SK-N-SH treated with all-trans-retinoic acid at 6 μM for 48 hours (cell line): ENCODE results near the gene RCOR2.

Experiments used
- ATAC-seq: fragments of 200-7000 bp; cut with Tn5 transposase; 3 replicates; pipeline ENCODE4 v1.9.1; 2020; ENCODE audit warnings: mild to moderate bottlenecking, moderate library complexity
- ARNTL ChIP-seq: fragments of 450-650 bp; formaldehyde crosslinking; IDR thresholded peaks from 2 replicates; pipeline ENCODE4 v1.5.0; 2020; ENCODE audit warnings: low read depth, mild to moderate bottlenecking, moderate library complexity, borderline replicate concordance
- BACH2 ChIP-seq: fragments of 250-450 bp; sonication (Bioruptor Pico); IDR thresholded peaks from 2 replicates; pipeline ENCODE4 v1.9.0; 2021; ENCODE audit warnings: mild to moderate bottlenecking, borderline replicate concordance
- CSDC2 ChIP-seq: fragments of 250-450 bp; sonication (Bioruptor Pico); IDR thresholded peaks from 2 replicates; pipeline ENCODE4 v1.5.0; 2020; ENCODE audit warnings: mild to moderate bottlenecking, moderate library complexity
- ESRRG ChIP-seq: fragments of 250-450 bp; sonication (Bioruptor Pico); IDR thresholded peaks from 2 replicates; pipeline ENCODE4 v1.6.1; 2021; ENCODE audit warnings: mild to moderate bottlenecking
- GLIS3 ChIP-seq: fragments of 250-450 bp; sonication (Bioruptor Pico); IDR thresholded peaks from 2 replicates; pipeline ENCODE4 v1.5.0; 2020; ENCODE audit warnings: mild to moderate bottlenecking, moderate library complexity
- ISL1 ChIP-seq: fragments of 250-450 bp; sonication (Bioruptor Pico); IDR thresholded peaks from 2 replicates; pipeline ENCODE4 v2.1.2; 2022; ENCODE audit warnings: mild to moderate bottlenecking, moderate library complexity
- OSR1 ChIP-seq: fragments of 250-450 bp; sonication (Bioruptor Pico); IDR thresholded peaks from 2 replicates; pipeline ENCODE4 v1.8.0; 2022; ENCODE audit warnings: moderate library complexity, mild to moderate bottlenecking, inconsistent platforms
- POU6F1 ChIP-seq: fragments of 250-450 bp; sonication (Bioruptor Pico); IDR thresholded peaks from 2 replicates; pipeline ENCODE4 v1.8.0; 2021; ENCODE audit warnings: low read depth, mild to moderate bottlenecking, moderate library complexity, borderline replicate concordance
- PPARA ChIP-seq: fragments of 250-450 bp; sonication (Bioruptor Pico); IDR thresholded peaks from 2 replicates; pipeline ENCODE4 v1.5.0; 2020; ENCODE audit warnings: mild to moderate bottlenecking, borderline replicate concordance
- RARB ChIP-seq: fragments of 250-450 bp; sonication (Bioruptor Pico); IDR thresholded peaks from 2 replicates; pipeline ENCODE4 v1.8.0; 2021; ENCODE audit warnings: mild to moderate bottlenecking, moderate library complexity
- SNAI2 ChIP-seq: fragments of 250-450 bp; sonication (Bioruptor Pico); IDR thresholded peaks from 2 replicates; pipeline ENCODE4 v1.5.0; 2020; ENCODE audit warnings: mild to moderate bottlenecking, moderate library complexity
- TCF4 ChIP-seq: fragments of 250-450 bp; sonication (Bioruptor Pico); IDR thresholded peaks from 2 replicates; pipeline ENCODE4 v1.8.0; 2021; ENCODE audit warnings: mild to moderate bottlenecking, moderate library complexity, borderline replicate concordance
- TOX ChIP-seq: fragments of 250-450 bp; sonication (Bioruptor Pico); IDR thresholded peaks from 2 replicates; pipeline ENCODE4 v1.8.0; 2021; ENCODE audit warnings: mild to moderate bottlenecking, moderate library complexity, borderline replicate concordance
- ZC3H10 ChIP-seq: fragments of 250-450 bp; sonication (Bioruptor Pico); IDR thresholded peaks from 2 replicates; pipeline ENCODE4 v1.5.1; 2021; ENCODE audit warnings: mild to moderate bottlenecking, moderate library complexity
- ZFP3 ChIP-seq: fragments of 250-450 bp; sonication (Bioruptor Pico); IDR thresholded peaks from 2 replicates; pipeline ENCODE4 v1.5.0; 2020; ENCODE audit warnings: mild to moderate bottlenecking, moderate library complexity
- ZFP30 ChIP-seq: fragments of 450-650 bp; formaldehyde crosslinking; IDR thresholded peaks from 2 replicates; pipeline ENCODE4 v1.5.0; 2022; ENCODE audit warnings: mild to moderate bottlenecking, moderate library complexity
- ZNF565 ChIP-seq: fragments of 450-650 bp; formaldehyde crosslinking; conservative IDR thresholded peaks from 2 replicates; pipeline ENCODE4 v1.5.0; 2020; ENCODE audit warnings: low read depth, mild to moderate bottlenecking, moderate library complexity
- ZNF70 ChIP-seq: fragments of 450-650 bp; formaldehyde crosslinking; IDR thresholded peaks from 2 replicates; pipeline ENCODE4 v1.5.0; 2020; ENCODE audit warnings: mild to moderate bottlenecking, moderate library complexity
- ZNF8 ChIP-seq: fragments of 450-650 bp; formaldehyde crosslinking; IDR thresholded peaks from 2 replicates; pipeline ENCODE4 v1.5.0; 2020; ENCODE audit warnings: mild to moderate bottlenecking, moderate library complexity
- TF ChIP-seq, protein P1 (sequence below): fragments of 250-450 bp; sonication (Bioruptor Pico); IDR thresholded peaks from 2 replicates; pipeline ENCODE4 v1.5.0; 2020; ENCODE audit warnings: mild to moderate bottlenecking, moderate library complexity
- TF ChIP-seq, protein P2 (sequence below): fragments of 250-450 bp; sonication (Bioruptor Pico); IDR thresholded peaks from 2 replicates; pipeline ENCODE4 v1.5.1; 2020; ENCODE audit warnings: low read depth, mild to moderate bottlenecking, moderate library complexity
- TF ChIP-seq, protein P3 (sequence below): fragments of 250-450 bp; sonication (Bioruptor Pico); IDR thresholded peaks from 2 replicates; pipeline ENCODE4 v1.8.0; 2020; ENCODE audit warnings: mild to moderate bottlenecking, moderate library complexity, borderline replicate concordance
- TF ChIP-seq, protein P4 (sequence below): fragments of 250-450 bp; sonication (Bioruptor Pico); IDR thresholded peaks from 2 replicates; pipeline ENCODE4 v1.5.1; 2021; ENCODE audit warnings: mild to moderate bottlenecking, moderate library complexity

RCOR2 gene

GRCh38 chr11:63901660-63902059 is 15.3 kb downstream of the RCOR2 start (continued):
- TF ChIP-seq TCF4 (CRISPR knock-in tag), result no peak
- TF ChIP-seq CSDC2 (CRISPR knock-in tag), result no peak
- TF ChIP-seq GLIS3 (CRISPR knock-in tag), result no peak
- TF ChIP-seq ZFP30 (CRISPR knock-in tag), result no peak
- no peak for TF ChIP-seq RARB (CRISPR knock-in tag)

DNA sequence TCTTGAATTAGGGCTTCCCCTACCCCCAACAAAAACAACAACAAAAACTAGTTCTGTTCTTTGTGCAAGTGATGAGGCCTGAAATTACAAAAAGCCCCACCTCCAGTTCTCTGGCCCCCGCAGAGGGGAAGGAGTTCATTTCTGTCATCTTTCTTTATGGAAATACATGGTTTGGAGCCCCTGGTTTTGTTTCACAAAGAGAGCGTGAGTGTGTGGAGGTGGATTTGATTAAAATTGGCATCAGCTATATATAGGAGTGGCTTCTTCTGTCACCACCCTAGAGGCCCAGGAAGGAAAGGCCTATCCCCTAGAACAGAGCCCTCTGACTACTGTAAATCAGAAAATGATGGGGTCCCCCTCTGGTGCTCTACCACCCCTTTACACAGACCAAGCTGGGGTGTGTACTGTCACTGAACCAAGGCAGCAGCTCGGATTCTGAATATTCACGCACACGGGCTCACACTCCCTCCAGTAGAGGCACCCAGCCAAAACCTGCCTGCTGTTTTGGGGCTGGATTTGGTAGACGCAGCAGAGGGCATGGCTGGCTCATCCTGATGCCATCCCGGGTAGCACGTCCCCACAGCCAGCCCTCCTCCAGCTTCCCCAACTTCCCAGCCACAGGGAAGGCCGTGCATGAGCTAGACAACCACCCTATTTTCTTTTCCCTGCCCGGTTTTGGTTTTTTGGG is 19.4 kb downstream of the RCOR2 start:
- no peak for TF ChIP-seq SNAI2 (CRISPR knock-in tag)
- TF ChIP-seq RARB (CRISPR knock-in tag), result no peak
- no peak for TF ChIP-seq OSR1 (CRISPR knock-in tag)
- TF ChIP-seq TOX (CRISPR knock-in tag), result no peak
- no peak for TF ChIP-seq ZNF8 (CRISPR knock-in tag)
- TF ChIP-seq POU6F1 (CRISPR knock-in tag), result no peak
- TF ChIP-seq, protein P1, sequence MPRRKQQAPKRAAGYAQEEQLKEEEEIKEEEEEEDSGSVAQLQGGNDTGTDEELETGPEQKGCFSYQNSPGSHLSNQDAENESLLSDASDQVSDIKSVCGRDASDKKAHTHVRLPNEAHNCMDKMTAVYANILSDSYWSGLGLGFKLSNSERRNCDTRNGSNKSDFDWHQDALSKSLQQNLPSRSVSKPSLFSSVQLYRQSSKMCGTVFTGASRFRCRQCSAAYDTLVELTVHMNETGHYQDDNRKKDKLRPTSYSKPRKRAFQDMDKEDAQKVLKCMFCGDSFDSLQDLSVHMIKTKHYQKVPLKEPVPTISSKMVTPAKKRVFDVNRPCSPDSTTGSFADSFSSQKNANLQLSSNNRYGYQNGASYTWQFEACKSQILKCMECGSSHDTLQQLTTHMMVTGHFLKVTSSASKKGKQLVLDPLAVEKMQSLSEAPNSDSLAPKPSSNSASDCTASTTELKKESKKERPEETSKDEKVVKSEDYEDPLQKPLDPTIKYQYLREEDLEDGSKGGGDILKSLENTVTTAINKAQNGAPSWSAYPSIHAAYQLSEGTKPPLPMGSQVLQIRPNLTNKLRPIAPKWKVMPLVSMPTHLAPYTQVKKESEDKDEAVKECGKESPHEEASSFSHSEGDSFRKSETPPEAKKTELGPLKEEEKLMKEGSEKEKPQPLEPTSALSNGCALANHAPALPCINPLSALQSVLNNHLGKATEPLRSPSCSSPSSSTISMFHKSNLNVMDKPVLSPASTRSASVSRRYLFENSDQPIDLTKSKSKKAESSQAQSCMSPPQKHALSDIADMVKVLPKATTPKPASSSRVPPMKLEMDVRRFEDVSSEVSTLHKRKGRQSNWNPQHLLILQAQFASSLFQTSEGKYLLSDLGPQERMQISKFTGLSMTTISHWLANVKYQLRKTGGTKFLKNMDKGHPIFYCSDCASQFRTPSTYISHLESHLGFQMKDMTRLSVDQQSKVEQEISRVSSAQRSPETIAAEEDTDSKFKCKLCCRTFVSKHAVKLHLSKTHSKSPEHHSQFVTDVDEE, result no peak
- TF ChIP-seq GLIS3 (CRISPR knock-in tag), result no peak
- TF ChIP-seq ISL1 (CRISPR knock-in tag), result no peak
- TF ChIP-seq ESRRG (CRISPR knock-in tag), result no peak
- no peak for TF ChIP-seq ZFP30 (CRISPR knock-in tag)
- no peak for TF ChIP-seq CSDC2 (CRISPR knock-in tag)
- no peak for TF ChIP-seq ZNF565 (CRISPR knock-in tag)
- TF ChIP-seq PPARA (CRISPR knock-in tag), result no peak
- TF ChIP-seq, protein P2, sequence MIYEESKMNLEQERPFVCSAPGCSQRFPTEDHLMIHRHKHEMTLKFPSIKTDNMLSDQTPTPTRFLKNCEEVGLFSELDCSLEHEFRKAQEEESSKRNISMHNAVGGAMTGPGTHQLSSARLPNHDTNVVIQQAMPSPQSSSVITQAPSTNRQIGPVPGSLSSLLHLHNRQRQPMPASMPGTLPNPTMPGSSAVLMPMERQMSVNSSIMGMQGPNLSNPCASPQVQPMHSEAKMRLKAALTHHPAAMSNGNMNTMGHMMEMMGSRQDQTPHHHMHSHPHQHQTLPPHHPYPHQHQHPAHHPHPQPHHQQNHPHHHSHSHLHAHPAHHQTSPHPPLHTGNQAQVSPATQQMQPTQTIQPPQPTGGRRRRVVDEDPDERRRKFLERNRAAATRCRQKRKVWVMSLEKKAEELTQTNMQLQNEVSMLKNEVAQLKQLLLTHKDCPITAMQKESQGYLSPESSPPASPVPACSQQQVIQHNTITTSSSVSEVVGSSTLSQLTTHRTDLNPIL, result no peak
- TF ChIP-seq, all 23 proteins: peak for 0
- ATAC-seq, result no peak

GRCh38 chr11:63896071-63896470 is 20.9 kb downstream of the RCOR2 start:
- no peak for ATAC-seq
- TF ChIP-seq RARB (CRISPR knock-in tag), result no peak
- TF ChIP-seq, protein P3, sequence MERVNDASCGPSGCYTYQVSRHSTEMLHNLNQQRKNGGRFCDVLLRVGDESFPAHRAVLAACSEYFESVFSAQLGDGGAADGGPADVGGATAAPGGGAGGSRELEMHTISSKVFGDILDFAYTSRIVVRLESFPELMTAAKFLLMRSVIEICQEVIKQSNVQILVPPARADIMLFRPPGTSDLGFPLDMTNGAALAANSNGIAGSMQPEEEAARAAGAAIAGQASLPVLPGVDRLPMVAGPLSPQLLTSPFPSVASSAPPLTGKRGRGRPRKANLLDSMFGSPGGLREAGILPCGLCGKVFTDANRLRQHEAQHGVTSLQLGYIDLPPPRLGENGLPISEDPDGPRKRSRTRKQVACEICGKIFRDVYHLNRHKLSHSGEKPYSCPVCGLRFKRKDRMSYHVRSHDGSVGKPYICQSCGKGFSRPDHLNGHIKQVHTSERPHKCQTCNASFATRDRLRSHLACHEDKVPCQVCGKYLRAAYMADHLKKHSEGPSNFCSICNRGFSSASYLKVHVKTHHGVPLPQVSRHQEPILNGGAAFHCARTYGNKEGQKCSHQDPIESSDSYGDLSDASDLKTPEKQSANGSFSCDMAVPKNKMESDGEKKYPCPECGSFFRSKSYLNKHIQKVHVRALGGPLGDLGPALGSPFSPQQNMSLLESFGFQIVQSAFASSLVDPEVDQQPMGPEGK (CRISPR knock-in tag), result no peak
- TF ChIP-seq CSDC2 (CRISPR knock-in tag), result no peak
- TF ChIP-seq BACH2 (CRISPR knock-in tag), result no peak
- TF ChIP-seq OSR1 (CRISPR knock-in tag), result no peak
- no peak for TF ChIP-seq ZC3H10
- TF ChIP-seq, protein P2, result no peak
- TF ChIP-seq TOX (CRISPR knock-in tag), result no peak
- TF ChIP-seq ARNTL (CRISPR knock-in tag), result no peak
- TF ChIP-seq ZFP3, result no peak
- TF ChIP-seq SNAI2 (CRISPR knock-in tag), result no peak
- no peak for TF ChIP-seq PPARA (CRISPR knock-in tag)
- TF ChIP-seq TCF4 (CRISPR knock-in tag), result no peak
- TF ChIP-seq ZNF565 (CRISPR knock-in tag), result no peak
- TF ChIP-seq, protein P4, sequence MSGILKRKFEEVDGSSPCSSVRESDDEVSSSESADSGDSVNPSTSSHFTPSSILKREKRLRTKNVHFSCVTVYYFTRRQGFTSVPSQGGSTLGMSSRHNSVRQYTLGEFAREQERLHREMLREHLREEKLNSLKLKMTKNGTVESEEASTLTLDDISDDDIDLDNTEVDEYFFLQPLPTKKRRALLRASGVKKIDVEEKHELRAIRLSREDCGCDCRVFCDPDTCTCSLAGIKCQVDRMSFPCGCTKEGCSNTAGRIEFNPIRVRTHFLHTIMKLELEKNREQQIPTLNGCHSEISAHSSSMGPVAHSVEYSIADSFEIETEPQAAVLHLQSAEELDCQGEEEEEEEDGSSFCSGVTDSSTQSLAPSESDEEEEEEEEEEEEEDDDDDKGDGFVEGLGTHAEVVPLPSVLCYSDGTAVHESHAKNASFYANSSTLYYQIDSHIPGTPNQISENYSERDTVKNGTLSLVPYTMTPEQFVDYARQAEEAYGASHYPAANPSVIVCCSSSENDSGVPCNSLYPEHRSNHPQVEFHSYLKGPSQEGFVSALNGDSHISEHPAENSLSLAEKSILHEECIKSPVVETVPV (CRISPR knock-in tag), result no peak
- TF ChIP-seq ZNF8 (CRISPR knock-in tag), result no peak
- TF ChIP-seq POU6F1 (CRISPR knock-in tag), result no peak
- no peak for TF ChIP-seq ZNF70 (CRISPR knock-in tag)
- no peak for TF ChIP-seq GLIS3 (CRISPR knock-in tag)
